ENCODE results near the gene AMPH.

The AMPH gene

DNA sequence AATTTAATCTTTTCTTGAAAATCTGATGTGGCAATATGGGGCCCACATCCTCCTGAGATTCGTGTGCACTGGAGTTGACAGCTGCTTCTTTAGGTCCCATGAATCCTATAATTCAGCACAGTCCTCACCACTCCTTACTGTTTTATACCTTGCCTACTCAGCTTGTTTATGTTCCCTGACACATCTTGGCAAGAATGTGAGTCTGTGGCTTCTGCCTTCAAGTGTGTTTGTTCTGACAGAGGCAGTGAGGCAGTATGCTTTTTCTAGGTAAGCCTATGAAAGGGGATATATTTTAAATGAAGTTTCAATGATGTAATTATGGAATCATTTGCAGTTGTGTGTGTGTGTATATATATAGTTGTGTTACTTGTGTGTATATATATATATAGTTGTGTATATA, 106.4 kb downstream of the AMPH start:
- TF ChIP-seq, protein P1, sequence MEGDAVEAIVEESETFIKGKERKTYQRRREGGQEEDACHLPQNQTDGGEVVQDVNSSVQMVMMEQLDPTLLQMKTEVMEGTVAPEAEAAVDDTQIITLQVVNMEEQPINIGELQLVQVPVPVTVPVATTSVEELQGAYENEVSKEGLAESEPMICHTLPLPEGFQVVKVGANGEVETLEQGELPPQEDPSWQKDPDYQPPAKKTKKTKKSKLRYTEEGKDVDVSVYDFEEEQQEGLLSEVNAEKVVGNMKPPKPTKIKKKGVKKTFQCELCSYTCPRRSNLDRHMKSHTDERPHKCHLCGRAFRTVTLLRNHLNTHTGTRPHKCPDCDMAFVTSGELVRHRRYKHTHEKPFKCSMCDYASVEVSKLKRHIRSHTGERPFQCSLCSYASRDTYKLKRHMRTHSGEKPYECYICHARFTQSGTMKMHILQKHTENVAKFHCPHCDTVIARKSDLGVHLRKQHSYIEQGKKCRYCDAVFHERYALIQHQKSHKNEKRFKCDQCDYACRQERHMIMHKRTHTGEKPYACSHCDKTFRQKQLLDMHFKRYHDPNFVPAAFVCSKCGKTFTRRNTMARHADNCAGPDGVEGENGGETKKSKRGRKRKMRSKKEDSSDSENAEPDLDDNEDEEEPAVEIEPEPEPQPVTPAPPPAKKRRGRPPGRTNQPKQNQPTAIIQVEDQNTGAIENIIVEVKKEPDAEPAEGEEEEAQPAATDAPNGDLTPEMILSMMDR (IDR thresholded peaks at IDR 0.05; ENCODE audit: low read depth, low read length) = no peak
- H3K4me3 ChIP-seq (replicated peaks in 1 of 2; ENCODE audit: low read depth in 2 of 2, low read length in 2 of 2) = no peak overlapping the region
- peak in 1 of 2 donors; percentile 7 for DNase-seq (ENCODE audit: low read depth in 2 of 2)

DNA sequence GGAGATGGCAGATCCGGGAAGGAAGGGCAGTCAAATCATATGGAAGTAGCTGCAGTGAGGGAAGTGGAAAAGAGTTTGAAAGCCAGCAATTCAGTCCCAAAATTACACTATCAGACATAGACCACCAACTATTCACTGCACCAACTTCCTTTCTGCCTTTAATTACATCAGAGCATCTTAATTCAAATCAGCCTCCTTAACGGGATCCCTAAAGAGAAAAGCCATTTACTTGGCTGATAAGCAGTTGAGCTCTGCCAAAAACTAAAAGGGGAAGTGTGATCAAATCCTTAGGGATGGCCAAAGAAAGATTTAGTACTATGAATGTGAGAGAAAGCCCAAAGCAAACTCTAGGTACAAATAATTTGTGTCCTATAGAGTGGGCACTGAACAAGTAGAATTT, 110.4 kb downstream of the AMPH start:
- H3K4me3 ChIP-seq (replicated peaks in 1 of 2; ENCODE audit: low read depth in 2 of 2, low read length in 2 of 2) = no peak overlapping the region
- DNase-seq (ENCODE audit: low read depth in 2 of 2) = no peak
- TF ChIP-seq, protein P1 (IDR thresholded peaks at IDR 0.05; ENCODE audit: low read depth, low read length) = no peak

DNA sequence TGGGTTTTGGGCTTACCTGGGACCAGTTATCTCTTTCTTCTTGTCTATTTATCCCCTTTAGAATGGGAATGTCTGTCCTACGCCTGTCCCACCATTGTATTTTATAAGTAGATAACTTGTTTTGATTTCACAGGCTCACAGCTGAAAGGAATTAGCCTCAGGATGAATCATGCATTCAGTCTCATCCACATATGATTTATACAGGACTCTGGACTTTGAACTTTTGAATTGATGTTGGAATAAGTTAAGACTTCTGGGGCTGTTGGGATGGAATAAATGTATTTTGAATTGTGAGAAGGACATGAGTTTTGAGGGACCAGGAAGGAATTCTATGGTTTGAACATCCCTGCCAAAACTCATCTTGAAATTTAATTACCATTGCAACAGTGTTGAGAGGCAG, 112.6 kb downstream of the AMPH start:
- no peak overlapping the region for H3K4me3 ChIP-seq (replicated peaks in 1 of 2; ENCODE audit: low read depth in 2 of 2, low read length in 2 of 2)
- TF ChIP-seq, protein P1 (IDR thresholded peaks at IDR 0.05; ENCODE audit: low read depth, low read length) = no peak
- DNase-seq (ENCODE audit: low read depth in 2 of 2) = no peak

DNA sequence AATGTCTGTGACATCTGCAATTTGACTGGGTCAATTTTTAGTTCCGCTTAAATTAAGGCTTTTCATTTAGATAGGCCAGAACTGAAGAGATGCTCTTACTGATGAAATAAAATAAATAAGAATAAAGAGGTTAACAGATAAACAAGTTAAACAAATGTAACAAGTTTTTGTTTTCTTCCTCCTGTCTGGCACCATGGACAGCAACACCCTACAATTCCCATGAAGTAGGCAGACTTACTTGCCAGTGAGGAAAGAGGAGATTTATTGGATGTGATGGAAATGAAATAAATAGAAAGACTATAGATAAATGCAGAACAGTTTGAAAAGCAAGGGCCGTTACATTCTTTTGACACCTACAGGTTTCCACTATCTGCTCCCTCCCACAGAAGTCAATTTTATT, 118.5 kb downstream of the AMPH start:
- TF ChIP-seq, protein P1 (IDR thresholded peaks at IDR 0.05; ENCODE audit: low read depth, low read length) = no peak
- H3K4me3 ChIP-seq (replicated peaks in 1 of 2; ENCODE audit: low read depth in 2 of 2, low read length in 2 of 2) = no peak overlapping the region
- peak; percentile 19 to 27 for DNase-seq (ENCODE audit: low read depth in 2 of 2)

DNA sequence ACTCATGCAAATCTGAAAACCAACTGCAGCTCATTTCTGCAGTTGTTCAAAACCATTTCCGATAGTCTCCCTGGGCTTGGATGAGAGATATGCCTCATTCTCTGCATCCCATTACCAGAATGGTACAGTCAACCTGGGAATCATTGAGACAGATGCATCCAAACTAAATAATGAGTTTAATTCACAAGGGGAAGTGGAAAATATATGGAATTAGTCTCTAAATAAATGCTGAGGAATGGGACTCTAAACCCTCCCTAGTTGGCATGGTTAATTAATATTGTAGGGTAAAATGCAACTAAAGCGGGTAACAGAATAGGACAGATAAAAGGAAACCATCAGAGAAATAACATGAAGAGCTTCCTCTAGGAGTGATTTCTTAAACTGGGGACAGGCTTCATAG, 118.9 kb downstream of the AMPH start:
- H3K4me3 ChIP-seq (replicated peaks in 1 of 2; ENCODE audit: low read depth in 2 of 2, low read length in 2 of 2) = no peak overlapping the region
- DNase-seq (ENCODE audit: low read depth in 2 of 2) = no peak
- TF ChIP-seq, protein P1 (IDR thresholded peaks at IDR 0.05; ENCODE audit: low read depth, low read length) = no peak

DNA sequence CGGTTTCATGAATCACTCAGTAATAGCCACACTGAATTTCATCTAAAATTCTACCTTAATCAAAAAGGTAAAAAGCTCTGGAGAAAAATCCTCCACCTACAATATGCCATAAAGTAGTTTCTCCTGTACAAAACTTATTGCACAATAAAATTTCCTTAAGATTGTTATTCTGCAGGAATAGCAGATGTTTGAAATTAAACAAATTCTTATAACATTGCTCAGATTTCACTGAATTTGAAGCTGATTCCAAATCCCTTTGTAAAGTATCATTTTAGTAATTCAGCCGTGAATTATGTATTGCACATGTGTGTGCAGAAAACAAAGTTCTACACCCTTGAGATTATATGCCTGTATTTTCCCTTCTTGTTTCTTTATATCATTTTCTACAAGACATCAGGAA, 123.8 kb downstream of the AMPH start:
- no peak overlapping the region for H3K4me3 ChIP-seq (replicated peaks in 1 of 2; ENCODE audit: low read depth in 2 of 2, low read length in 2 of 2)
- TF ChIP-seq, protein P1 (IDR thresholded peaks at IDR 0.05; ENCODE audit: low read depth, low read length) = no peak
- no peak for DNase-seq (ENCODE audit: low read depth in 2 of 2)

DNA sequence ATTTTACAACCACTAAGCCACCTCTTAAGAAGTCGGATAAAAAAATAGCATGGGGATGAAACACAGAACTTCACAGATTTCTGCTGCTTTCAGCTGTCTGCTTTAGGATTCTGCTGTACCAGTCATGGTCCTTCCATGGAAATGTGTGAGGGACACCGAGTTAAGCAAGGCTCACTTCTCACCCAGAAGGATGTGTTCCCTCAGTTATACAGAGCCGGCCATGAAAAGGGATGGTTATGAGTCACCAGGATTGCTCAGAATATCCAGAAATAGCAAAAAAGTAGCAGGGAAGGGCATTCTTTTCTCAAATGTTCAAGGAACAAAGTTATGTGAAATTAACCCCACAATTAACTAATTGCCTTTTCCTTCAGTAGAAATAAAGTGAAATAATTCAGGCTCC, 124.4 kb downstream of the AMPH start:
- TF ChIP-seq, protein P1 (IDR thresholded peaks at IDR 0.05; ENCODE audit: low read depth, low read length) = no peak
- H3K4me3 ChIP-seq (replicated peaks in 1 of 2; ENCODE audit: low read depth in 2 of 2, low read length in 2 of 2) = no peak overlapping the region
- DNase-seq (ENCODE audit: low read depth in 2 of 2) = peak; percentile 39
